Nucleus accumbens (tissue), 56 donors: ENCODE measurements around the gene TBCCD1.
"Not testable (repeated sequence)": the region's sequence is repeated elsewhere in the genome, so short reads cannot be mapped to it uniquely, and the experiment has no call there.

Experiments
- DNase-seq, 56 donors: peaks; one replicate each; lab custom pipeline; 2025; lab: John Stamatoyannopoulos, UW

Gene TBCCD1

DNA sequence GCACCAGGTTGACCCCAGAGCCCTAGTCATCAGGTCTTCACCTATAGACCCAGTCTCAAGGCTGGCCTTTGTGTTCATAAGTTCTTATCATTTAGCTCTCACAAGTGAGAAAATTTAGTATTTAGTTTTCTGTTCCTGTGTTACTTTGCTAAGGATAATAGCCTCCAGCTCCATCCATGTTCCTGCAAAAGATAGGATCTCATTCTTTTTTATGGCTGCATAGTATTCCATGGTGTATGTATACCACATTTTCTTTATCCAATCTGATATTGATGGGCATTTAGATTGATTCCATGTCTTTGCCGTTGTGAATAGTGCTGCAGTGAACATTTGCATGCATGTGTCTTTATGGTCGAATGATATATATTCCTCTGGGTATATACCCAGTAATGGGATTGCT lies 69.1 kb downstream of the TBCCD1 start:
- DNase-seq: not testable (repeated sequence)

DNA sequence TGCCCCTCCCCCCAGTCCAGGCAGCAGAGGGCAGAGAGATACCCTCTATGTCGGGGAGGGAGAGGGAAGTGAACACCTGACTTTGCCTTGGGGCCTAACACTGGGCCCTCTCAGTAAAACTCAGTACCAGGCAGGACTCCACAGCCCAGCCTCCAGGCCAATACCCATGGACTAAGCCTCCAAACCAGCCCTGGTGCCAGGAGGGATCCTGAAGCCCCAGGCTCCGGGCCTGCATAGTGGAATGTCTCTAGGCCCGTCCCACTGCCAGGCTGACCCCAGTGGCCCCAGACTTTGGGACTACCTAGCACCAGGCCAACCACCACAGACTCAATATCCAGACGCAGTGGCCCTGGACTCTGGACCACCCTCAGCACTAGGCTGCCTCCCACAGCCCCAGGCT lies 69.5 kb downstream of the TBCCD1 start:
- DNase-seq: no peak

DNA sequence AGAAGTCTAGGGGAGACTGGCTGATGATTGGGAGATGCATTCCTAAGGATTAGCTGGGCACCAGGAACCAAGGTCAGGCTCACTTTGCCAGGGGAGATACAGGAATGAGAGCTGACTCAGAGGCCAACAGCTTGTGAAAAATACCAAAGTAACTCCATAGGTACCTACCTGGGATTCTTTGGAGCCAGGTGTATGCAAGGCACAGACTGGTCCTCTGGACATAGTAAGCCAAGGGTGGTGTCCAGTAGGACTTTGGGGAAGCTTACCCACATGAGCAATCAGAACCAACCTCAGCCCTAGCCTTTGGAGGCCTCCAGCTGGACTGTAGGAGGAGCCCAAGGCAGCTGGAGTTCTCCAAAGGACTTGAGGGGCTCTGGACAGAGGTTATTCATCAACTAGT lies 70.5 kb downstream of the TBCCD1 start:
- DNase-seq: no peak
